D721Med (cell line): ENCODE measurements around the gene NLRP3.

Source experiments
- DNase-seq: peaks from one replicate; pipeline ENCODE4 v3.0.0; 2011; ENCODE audit warnings: low spot score; ENCODE audit not compliant: insufficient read length
- FAIRE-seq: peaks from 2 replicates; lab custom pipeline; 2011; peaks lifted over from hg19 to GRCh38; lab: Jason Lieb, UNC
- CTCF ChIP-seq: IDR thresholded peaks from 2 replicates; pipeline ENCODE4 v1.5.1; 2012; ENCODE audit warnings: mild to moderate bottlenecking, control low read depth; ENCODE audit not compliant: insufficient read depth; ENCODE audit errors: missing control alignments

The NLRP3 gene

DNA sequence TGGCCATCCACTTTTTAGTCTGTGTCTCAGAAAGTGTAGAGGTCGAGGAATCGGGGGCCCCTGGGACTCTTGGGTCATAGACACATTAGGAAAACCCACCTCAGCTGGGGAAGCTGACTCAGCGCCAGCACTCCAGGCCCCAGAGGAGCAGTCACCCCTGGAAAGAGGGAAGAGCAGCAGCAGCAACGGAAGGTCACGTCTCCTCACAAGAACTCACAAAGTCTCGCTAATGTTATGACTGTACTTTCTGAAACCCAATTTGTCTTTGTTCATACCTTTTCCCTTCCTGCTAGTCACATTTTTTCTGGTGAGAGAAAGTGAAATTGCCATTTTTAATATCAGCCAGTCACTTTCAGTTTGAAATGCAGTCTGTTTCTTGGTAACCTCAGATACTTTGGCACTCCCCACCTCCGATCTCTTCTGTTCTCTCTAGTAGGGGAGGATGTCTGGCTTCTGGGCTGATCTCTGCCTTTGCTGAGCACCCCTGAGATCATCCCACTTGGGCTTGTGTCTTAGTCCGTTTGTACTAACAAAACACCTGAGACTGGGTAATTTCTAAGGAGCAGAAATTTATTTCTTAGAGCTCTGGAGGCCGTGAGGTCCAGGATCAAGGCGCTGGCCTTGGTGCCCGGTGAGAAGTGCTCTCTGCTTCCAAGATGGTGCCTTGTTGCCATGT is 6.0 kb upstream of the NLRP3 start:
- FAIRE-seq (no peak), DNase-seq (no peak)
- no peak for TF ChIP-seq CTCF

GRCh38 chr1:247411621-247412327 is 4.2 kb upstream of the NLRP3 start:
- no peak for FAIRE-seq
- no peak for TF ChIP-seq CTCF
- no peak for DNase-seq

- TF ChIP-seq CTCF, result no peak
- FAIRE-seq, result no peak
- no peak for DNase-seq
Measured at GRCh38 chr1:247417831-247418230, 1.9 kb downstream of the NLRP3 start.

GRCh38 chr1:247419336-247419735 is 3.4 kb downstream of the NLRP3 start:
- no peak for DNase-seq
- FAIRE-seq, result no peak
- TF ChIP-seq CTCF, result no peak

DNA sequence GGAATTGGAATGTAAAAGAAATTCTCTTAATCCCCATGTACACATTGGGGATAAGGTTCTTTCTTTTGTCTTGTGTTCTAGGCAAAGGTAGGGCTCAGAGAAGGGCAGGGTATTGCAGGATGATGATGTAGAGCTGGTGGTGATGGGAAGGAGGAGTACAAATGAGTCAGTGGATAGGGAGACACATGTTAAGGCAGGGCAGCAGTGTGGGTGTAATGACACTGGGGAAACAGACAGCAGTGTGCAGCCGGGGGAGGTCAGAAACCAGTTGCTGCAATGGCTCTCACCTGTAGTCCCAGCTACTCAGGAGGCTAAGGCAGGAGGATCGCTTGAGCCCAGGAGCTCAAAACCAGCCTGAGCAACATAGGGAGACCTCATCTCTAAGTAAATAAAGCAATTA is 5.1 kb downstream of the NLRP3 start:
- no peak for TF ChIP-seq CTCF
- no peak for DNase-seq
- no peak for FAIRE-seq

DNA sequence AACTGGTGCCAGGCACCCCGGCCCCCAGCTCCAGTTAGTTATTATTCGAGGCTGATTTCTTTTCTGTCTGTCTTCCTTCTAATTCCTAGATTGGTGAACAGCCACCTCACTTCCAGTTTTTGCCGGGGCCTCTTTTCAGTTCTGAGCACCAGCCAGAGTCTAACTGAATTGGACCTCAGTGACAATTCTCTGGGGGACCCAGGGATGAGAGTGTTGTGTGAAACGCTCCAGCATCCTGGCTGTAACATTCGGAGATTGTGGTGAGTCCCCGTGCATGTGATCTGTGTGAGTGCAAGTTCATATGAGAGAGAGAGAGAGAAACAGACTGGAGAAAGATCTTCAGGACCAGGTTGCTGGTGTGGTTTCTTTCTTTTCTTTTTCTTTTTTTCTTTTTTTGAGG is 13.5 kb downstream of the NLRP3 start:
- FAIRE-seq, result no peak
- no peak for DNase-seq
- no peak for TF ChIP-seq CTCF

- TF ChIP-seq CTCF, result no peak
- FAIRE-seq (no peak), DNase-seq (no peak)
Measured at GRCh38 chr1:247430434-247430833, 14.5 kb downstream of the NLRP3 start.
